CD4-positive, alpha-beta T cell treated with Interleukin-15 for 4 hours (primary cell): ENCODE data around the gene TBCD.

Experiments used
- DNase-seq: peaks from one replicate; pipeline ENCODE4 v3.0.0-alpha.2; 2020; ENCODE audit warnings: low spot score

Gene TBCD

GRCh38 chr17:82907797-82908542, 156.1 kb downstream of the TBCD start:
- no peak for DNase-seq

GRCh38 chr17:82908543-82909160, 156.8 kb downstream of the TBCD start:
- DNase-seq, result no peak

- DNase-seq, result peak; percentile 21
These were observed 157.5 kb downstream of the TBCD start for GRCh38 chr17:82909322-82909904.

- DNase-seq, result no peak
These were observed 158.2 kb downstream of the TBCD start for GRCh38 chr17:82910041-82910481.

GRCh38 chr17:82910770-82911169, 158.9 kb downstream of the TBCD start:
- no peak for DNase-seq

GRCh38 chr17:82911822-82912221, 160.0 kb downstream of the TBCD start:
- no peak for DNase-seq

- DNase-seq, result no peak
These were observed 160.7 kb downstream of the TBCD start for GRCh38 chr17:82912484-82913089.

GRCh38 chr17:82913304-82914043, 161.6 kb downstream of the TBCD start:
- DNase-seq, result no peak

- DNase-seq, result no peak
These were observed 162.5 kb downstream of the TBCD start for GRCh38 chr17:82914375-82914774.

- no peak for DNase-seq
These were observed 163.3 kb downstream of the TBCD start for GRCh38 chr17:82915010-82915756.

- no peak for DNase-seq
These were observed 163.8 kb downstream of the TBCD start for GRCh38 chr17:82915757-82916027.

- DNase-seq, result peak; percentile 19
These were observed 166.0 kb downstream of the TBCD start for GRCh38 chr17:82917699-82918345.

GRCh38 chr17:82918508-82918907, 166.6 kb downstream of the TBCD start:
- no peak for DNase-seq

- DNase-seq, result no peak
These were observed 168.3 kb downstream of the TBCD start for GRCh38 chr17:82920150-82920549.

- DNase-seq, result no peak
These were observed 168.8 kb downstream of the TBCD start for GRCh38 chr17:82920715-82921114.

GRCh38 chr17:82921426-82921825, 169.6 kb downstream of the TBCD start:
- DNase-seq, result no peak

- DNase-seq, result no peak
These were observed 170.8 kb downstream of the TBCD start for GRCh38 chr17:82922646-82923045.

- DNase-seq, result no peak
These were observed 171.7 kb downstream of the TBCD start for GRCh38 chr17:82923366-82924113.

- DNase-seq, result no peak
These were observed 172.3 kb downstream of the TBCD start for GRCh38 chr17:82924214-82924613.

GRCh38 chr17:82924812-82925211, 172.9 kb downstream of the TBCD start:
- DNase-seq, result no peak

GRCh38 chr17:82925336-82925735, 173.5 kb downstream of the TBCD start:
- DNase-seq, result no peak
